Measurements from ENCODE around the gene LDLRAD4.

- no peak for TF ChIP-seq CTCF (IDR thresholded peaks at IDR 0.05)
- TF ChIP-seq EZH2 (IDR thresholded peaks at IDR 0.05; ENCODE audit: borderline replicate concordance, insufficient read depth, low read depth, low read length, poor library complexity, severe bottlenecking) = no peak
Measured at GRCh38 chr18:13487237-13487636, 268.7 kb downstream of the LDLRAD4 start.
